WERI-Rb-1 (cell line): ENCODE results near the gene ART1.

ENCODE experiments used
- DNase-seq: peaks from one replicate; pipeline ENCODE4 v3.0.0-alpha.2; 2020
- H3K27ac ChIP-seq: fragments of 250-450 bp; sonication (Bioruptor Pico); 2 replicates; pipeline ENCODE4 v1.5.1; 2020; ENCODE audit warnings: mild to moderate bottlenecking, moderate library complexity
- H3K27me3 ChIP-seq: fragments of 250-450 bp; sonication (Bioruptor Pico); 2 replicates; pipeline ENCODE4 v1.5.1; 2021; ENCODE audit warnings: mild to moderate bottlenecking, low read depth, moderate library complexity; ENCODE audit not compliant: insufficient read depth, severe bottlenecking
- H3K36me3 ChIP-seq: fragments of 250-450 bp; sonication (Bioruptor Pico); 2 replicates; pipeline ENCODE4 v1.5.1; 2020; ENCODE audit warnings: mild to moderate bottlenecking, moderate library complexity
- H3K4me3 ChIP-seq: 2 replicates; pipeline ENCODE4 v1.5.1; 2011; ENCODE audit warnings: low read depth, mild to moderate bottlenecking, control low read depth, low read length
- H3K9me3 ChIP-seq: fragments of 250-450 bp; sonication (Bioruptor Pico); 2 replicates; pipeline ENCODE4 v1.5.1; 2021; ENCODE audit warnings: mild to moderate bottlenecking, moderate library complexity; ENCODE audit not compliant: severe bottlenecking
- CTCF ChIP-seq: IDR thresholded peaks from 2 replicates; pipeline ENCODE4 v1.5.1; 2011; ENCODE audit warnings: low read depth, mild to moderate bottlenecking, control low read depth, inconsistent platforms, low read length

ART1 gene

GRCh38 chr11:3665336-3666022 is 20.6 kb downstream of the ART1 start:
- Histone ChIP-seq H3K4me3 (no peak overlapping the region), H3K36me3 (peaks cover 31% of the 10 kb centered on the region), H3K27me3 (no peaks in the 10 kb centered on the region), H3K9me3 (no peaks in the 10 kb centered on the region), H3K27ac (no peak overlapping the region)
- TF ChIP-seq CTCF: no peak
- no peak for DNase-seq

- Histone ChIP-seq H3K36me3 (peaks cover 31% of the 10 kb centered on the region), H3K27me3 (no peaks in the 10 kb centered on the region), H3K27ac (no peak overlapping the region), H3K9me3 (no peaks in the 10 kb centered on the region), H3K4me3 (no peak overlapping the region)
- TF ChIP-seq CTCF: no peak
- no peak for DNase-seq
These were observed 21.1 kb downstream of the ART1 start for GRCh38 chr11:3666023-3666530.

DNA sequence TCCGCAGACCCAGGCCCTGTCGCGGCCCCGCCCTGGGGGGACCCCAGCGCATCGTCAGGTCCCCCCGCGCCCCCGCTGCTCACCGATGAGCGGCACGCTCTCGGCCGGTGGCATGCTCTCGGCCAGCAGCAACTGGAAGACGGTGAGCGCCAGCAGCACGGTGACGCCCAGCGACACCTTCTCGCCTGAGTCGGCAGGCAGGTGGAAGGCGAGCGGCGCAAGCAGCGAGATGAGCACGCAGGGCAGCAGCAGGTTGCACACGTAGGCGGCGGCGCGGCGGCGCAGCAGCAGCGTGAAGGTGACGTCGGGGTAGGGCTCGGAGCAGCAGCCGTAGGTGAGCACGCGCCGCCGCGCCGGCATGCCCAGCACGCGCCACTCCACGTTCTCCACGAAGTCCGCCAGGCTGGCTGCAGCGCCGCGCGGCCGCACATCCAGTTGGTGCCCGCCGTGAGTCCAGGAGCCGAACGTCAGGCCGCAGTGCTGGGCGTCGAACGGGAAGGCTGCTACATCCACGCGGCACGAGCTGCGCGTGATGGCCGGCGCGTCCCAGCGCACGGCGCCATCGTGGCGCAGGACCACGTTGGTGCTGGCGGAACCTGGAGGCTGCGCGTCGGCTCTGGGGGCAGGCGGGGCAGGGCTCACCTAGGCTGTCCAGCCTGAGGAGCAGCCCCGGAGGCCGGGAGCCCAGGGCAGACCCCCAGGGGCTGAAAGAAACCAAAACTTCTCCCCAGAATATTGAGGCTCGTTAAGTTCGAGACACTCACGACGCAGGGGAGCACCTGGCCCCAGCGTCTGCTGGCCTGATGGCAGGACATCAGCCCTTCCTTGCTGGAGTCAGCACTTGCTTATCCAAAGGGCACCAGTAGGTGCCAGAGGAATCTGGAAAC is 22.5 kb downstream of the ART1 start:
- Histone ChIP-seq H3K27ac (no peak overlapping the region), H3K27me3 (no peaks in the 10 kb centered on the region), H3K36me3 (peaks cover 31% of the 10 kb centered on the region), H3K9me3 (no peaks in the 10 kb centered on the region), H3K4me3 (no peak overlapping the region)
- no peak for DNase-seq
- no peak for TF ChIP-seq CTCF

DNA sequence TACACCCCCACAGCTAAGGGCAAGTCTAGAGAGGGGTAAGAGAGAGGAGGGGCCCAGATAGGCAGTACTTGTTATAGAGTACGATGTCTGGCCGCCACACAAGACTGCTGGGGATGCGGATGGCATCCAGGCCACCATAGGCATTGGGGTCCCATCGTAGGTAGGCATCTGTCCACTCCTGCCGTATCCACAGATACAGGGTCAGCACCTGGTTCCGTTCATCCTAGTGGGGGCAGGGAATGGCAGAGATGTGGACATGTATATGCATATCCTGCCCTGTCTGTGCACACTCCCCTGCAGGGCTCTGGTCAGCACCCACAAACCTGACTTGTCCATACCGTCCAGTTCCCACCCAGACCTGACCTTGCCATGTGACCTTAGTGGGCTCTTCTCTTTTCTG is 24.2 kb downstream of the ART1 start:
- no peak for DNase-seq
- TF ChIP-seq CTCF: no peak
- Histone ChIP-seq H3K4me3 (no peak overlapping the region), H3K27ac (no peak overlapping the region), H3K9me3 (no peaks in the 10 kb centered on the region), H3K27me3 (no peaks in the 10 kb centered on the region), H3K36me3 (peaks cover 34% of the 10 kb centered on the region)

DNA sequence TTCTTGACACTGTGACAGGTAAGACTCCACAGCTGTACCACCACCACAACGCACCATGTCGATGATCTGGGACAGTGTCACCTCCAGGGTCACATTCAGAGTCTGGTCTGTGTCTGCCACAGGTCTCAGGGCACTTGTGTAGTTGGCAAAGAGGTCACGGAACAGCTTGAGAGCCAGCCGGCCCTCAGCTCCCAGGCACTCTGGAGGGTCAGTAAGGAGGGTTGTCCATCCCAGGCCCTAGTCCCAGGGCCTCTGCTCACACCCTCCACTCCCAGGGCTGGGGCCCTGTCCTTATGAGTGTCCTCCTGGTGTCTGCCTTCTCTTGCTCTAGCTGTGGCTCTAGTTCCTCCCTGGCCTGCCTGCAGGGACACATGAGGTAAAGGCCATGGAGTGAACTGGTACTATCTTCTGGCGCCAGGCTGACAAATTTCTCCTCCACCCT is 24.8 kb downstream of the ART1 start:
- no peak for TF ChIP-seq CTCF
- no peak overlapping the region for H3K4me3 ChIP-seq
- peaks cover 36% of the 10 kb centered on the region for H3K36me3 ChIP-seq
- no peaks in the 10 kb centered on the region for H3K9me3 ChIP-seq
- DNase-seq: no peak
- no peak overlapping the region for H3K27ac ChIP-seq
- no peaks in the 10 kb centered on the region for H3K27me3 ChIP-seq
